HepG2 (cell line): ENCODE measurements around the gene HCK. TPM values are rescaled to one million over a fixed set of nuclear protein-coding genes. Genes with fewer than 3 reads are reported as not detected.

Experiments used
- ARNTL ChIP-seq: sonication (generic); formaldehyde crosslinking; IDR thresholded peaks from 2 replicates; pipeline ENCODE4 v1.4.0; 2020; ENCODE audit warnings: mild to moderate bottlenecking, missing genetic modification reagents
- BRD4 ChIP-seq: sonication (generic); formaldehyde crosslinking; IDR thresholded peaks from 2 replicates; pipeline ENCODE4 v1.4.0; 2020; ENCODE audit warnings: missing genetic modification reagents
- MYC ChIP-seq: sonication (generic); formaldehyde crosslinking; IDR thresholded peaks from 2 replicates; pipeline ENCODE4 v1.9.0; 2021; ENCODE audit warnings: missing genetic modification reagents, borderline replicate concordance
- NRL ChIP-seq: sonication (generic); formaldehyde crosslinking; IDR thresholded peaks from 2 replicates; pipeline ENCODE4 v1.5.0; 2020; ENCODE audit warnings: missing genetic modification reagents, mild to moderate bottlenecking, moderate library complexity, borderline replicate concordance
- REPIN1 ChIP-seq: sonication (generic); formaldehyde crosslinking; IDR thresholded peaks from 2 replicates; pipeline ENCODE4 v1.8.0; 2022; ENCODE audit warnings: missing genetic modification reagents, low read depth, mild to moderate bottlenecking, borderline replicate concordance
- RXRA ChIP-seq: sonication (generic); formaldehyde crosslinking; IDR thresholded peaks from 2 replicates; pipeline ENCODE4 v1.5.1; 2020; ENCODE audit warnings: missing genetic modification reagents
- TRIM24 ChIP-seq: sonication (generic); formaldehyde crosslinking; IDR thresholded peaks from 2 replicates; pipeline ENCODE4 v1.8.0; 2022; ENCODE audit warnings: mild to moderate bottlenecking, missing genetic modification reagents
- ZFP62 ChIP-seq: sonication (generic); formaldehyde crosslinking; IDR thresholded peaks from 2 replicates; pipeline ENCODE4 v1.4.0; 2020; ENCODE audit warnings: missing genetic modification reagents
- ZFP90 ChIP-seq: sonication (generic); formaldehyde crosslinking; IDR thresholded peaks from 2 replicates; pipeline ENCODE4 v1.8.0; 2022; ENCODE audit warnings: missing genetic modification reagents, mild to moderate bottlenecking, inconsistent platforms, borderline replicate concordance
- ZNF138 ChIP-seq: sonication (generic); formaldehyde crosslinking; IDR thresholded peaks from 2 replicates; pipeline ENCODE4 v1.5.0; 2020; ENCODE audit warnings: mild to moderate bottlenecking, low read depth, missing genetic modification reagents
- ZNF17 ChIP-seq: sonication (generic); formaldehyde crosslinking; IDR thresholded peaks from 2 replicates; pipeline ENCODE4 v1.5.0; 2020; ENCODE audit warnings: mild to moderate bottlenecking, missing genetic modification reagents
- ZNF709 ChIP-seq: sonication (generic); formaldehyde crosslinking; IDR thresholded peaks from 2 replicates; pipeline ENCODE4 v1.5.0; 2020; ENCODE audit warnings: mild to moderate bottlenecking, missing genetic modification reagents
- ZSCAN25 ChIP-seq: sonication (generic); formaldehyde crosslinking; IDR thresholded peaks from 2 replicates; pipeline ENCODE4 v1.8.0; 2022; ENCODE audit warnings: mild to moderate bottlenecking, missing genetic modification reagents
- polyA plus RNA-seq, 8 experiments: library from polyadenylated mRNA; depleted of rRNA in 3 of 8; stranded (reverse) in 7 of 8; unstranded in 1 of 8; fragments of >200 nt; fragmentation: Illumina TruSeq in 4 of 8; extraction: Trizol in 4 of 8; gene quantifications; 2 replicates each; pipeline versions ENCODE4 v1.2.1 to v1.2.3, GENCODE V29; 2011 to 2016; ENCODE audit warnings: low read depth in 4 of 8, missing spikeins in 1 of 8, mixed read lengths in 1 of 8; ENCODE audit not compliant: insufficient read depth in 1 of 8
- total RNA-seq, 5 experiments: library from RNA; depleted of rRNA; stranded (reverse); fragments of >200 nt; fragmentation: Illumina TruSeq; extraction: Trizol; gene quantifications; 2 replicates each; pipeline ENCODE4 v1.2.3, GENCODE V29; 2016; ENCODE audit warnings: low read depth in 1 of 5
- TF ChIP-seq, protein P1 (sequence below): sonication (generic); formaldehyde crosslinking; IDR thresholded peaks from 2 replicates; pipeline ENCODE4 v1.4.0; 2020; ENCODE audit warnings: mild to moderate bottlenecking, missing genetic modification reagents
- TF ChIP-seq, protein P2 (sequence below): sonication (generic); formaldehyde crosslinking; IDR thresholded peaks from 2 replicates; pipeline ENCODE4 v1.4.0; 2020; ENCODE audit warnings: low read depth, missing genetic modification reagents
- TF ChIP-seq, protein P3 (sequence below): sonication (generic); formaldehyde crosslinking; IDR thresholded peaks from 2 replicates; pipeline ENCODE4 v1.8.1; 2023; ENCODE audit warnings: mild to moderate bottlenecking, missing genetic modification reagents, borderline replicate concordance
- TF ChIP-seq, protein P4 (sequence below): sonication (generic); formaldehyde crosslinking; IDR thresholded peaks from 2 replicates; pipeline ENCODE4 v1.8.0; 2022; ENCODE audit warnings: low read depth, missing genetic modification reagents
- TF ChIP-seq, protein P5 (sequence below): sonication (generic); formaldehyde crosslinking; IDR thresholded peaks from 2 replicates; pipeline ENCODE4 v1.5.1; 2020; ENCODE audit warnings: mild to moderate bottlenecking, moderate library complexity, missing genetic modification reagents
- TF ChIP-seq, protein P6 (sequence below): sonication (generic); formaldehyde crosslinking; IDR thresholded peaks from 2 replicates; pipeline ENCODE4 v1.5.0; 2020; ENCODE audit warnings: mild to moderate bottlenecking, missing genetic modification reagents

HCK gene
- total and polyA plus RNA-seq, 2 of the 13 experiments (the other 11 are each of a cell fraction or from before 2014, with no cell fraction given): 0.04 TPM; not detected in 1

DNA sequence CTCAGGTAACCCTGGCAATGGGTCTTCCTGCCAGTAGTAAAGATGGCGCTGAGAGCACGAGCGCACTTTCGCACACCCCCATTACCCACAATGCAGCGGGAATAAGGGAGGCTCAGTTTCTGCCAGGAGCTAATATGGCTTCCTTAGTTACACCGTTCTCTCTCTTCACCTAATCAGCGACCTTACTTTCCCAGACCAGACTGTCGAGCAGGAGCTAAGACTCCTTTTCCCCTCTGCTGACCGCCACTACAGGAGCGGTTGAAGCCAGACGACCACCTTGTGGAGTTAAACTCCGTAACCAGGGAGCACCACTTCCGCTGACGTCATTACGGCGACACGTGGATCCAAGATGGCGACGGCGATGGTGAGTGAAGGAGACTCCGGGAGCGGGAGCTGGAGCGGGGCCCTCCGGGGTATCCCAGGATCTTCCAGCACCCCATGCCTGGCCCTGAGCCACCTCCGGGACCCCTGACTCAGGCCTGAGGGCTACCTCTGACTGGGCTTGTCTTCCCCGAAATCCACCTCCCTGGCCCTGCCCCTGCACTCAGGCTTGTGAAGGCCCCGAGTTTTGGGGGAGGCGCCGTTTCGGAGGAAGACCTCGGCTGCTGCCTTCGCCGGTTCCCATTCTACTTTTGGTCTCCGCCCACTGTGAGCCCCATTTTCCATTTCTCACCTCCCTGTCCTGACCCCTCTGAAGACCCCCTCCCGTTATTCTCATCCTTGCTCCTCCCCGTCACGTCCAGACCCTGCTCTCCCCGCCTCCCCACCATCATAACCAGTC is 57.5 kb downstream of the HCK start, which contains the start of gene TM9SF4 (continued):
- TF ChIP-seq, protein P1, sequence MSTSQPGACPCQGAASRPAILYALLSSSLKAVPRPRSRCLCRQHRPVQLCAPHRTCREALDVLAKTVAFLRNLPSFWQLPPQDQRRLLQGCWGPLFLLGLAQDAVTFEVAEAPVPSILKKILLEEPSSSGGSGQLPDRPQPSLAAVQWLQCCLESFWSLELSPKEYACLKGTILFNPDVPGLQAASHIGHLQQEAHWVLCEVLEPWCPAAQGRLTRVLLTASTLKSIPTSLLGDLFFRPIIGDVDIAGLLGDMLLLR (CRISPR knock-in tag): peak; percentile 30; the same call in 1 of the 2 replicates
- TF ChIP-seq ZSCAN25 (CRISPR knock-in tag): peak; percentile 82
- peak; percentile 84 for TF ChIP-seq RXRA
- TF ChIP-seq MYC (CRISPR knock-in tag): peak; percentile 99
- no peak for TF ChIP-seq ZNF17 (CRISPR knock-in tag)
- TF ChIP-seq, protein P2, sequence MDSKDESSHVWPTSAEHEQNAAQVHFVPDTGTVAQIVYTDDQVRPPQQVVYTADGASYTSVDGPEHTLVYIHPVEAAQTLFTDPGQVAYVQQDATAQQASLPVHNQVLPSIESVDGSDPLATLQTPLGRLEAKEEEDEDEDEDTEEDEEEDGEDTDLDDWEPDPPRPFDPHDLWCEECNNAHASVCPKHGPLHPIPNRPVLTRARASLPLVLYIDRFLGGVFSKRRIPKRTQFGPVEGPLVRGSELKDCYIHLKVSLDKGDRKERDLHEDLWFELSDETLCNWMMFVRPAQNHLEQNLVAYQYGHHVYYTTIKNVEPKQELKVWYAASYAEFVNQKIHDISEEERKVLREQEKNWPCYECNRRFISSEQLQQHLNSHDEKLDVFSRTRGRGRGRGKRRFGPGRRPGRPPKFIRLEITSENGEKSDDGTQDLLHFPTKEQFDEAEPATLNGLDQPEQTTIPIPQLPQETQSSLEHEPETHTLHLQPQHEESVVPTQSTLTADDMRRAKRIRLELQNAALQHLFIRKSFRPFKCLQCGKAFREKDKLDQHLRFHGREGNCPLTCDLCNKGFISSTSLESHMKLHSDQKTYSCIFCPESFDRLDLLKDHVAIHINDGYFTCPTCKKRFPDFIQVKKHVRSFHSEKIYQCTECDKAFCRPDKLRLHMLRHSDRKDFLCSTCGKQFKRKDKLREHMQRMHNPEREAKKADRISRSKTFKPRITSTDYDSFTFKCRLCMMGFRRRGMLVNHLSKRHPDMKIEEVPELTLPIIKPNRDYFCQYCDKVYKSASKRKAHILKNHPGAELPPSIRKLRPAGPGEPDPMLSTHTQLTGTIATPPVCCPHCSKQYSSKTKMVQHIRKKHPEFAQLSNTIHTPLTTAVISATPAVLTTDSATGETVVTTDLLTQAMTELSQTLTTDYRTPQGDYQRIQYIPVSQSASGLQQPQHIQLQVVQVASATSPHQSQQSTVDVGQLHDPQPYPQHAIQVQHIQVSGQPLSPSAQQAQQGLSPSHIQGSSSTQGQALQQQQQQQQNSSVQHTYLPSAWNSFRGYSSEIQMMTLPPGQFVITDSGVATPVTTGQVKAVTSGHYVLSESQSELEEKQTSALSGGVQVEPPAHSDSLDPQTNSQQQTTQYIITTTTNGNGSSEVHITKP (CRISPR knock-in tag): peak; percentile 89
- peak; percentile 100 for TF ChIP-seq NRL
- TF ChIP-seq ARNTL (CRISPR knock-in tag): peak; percentile 90
- TF ChIP-seq BRD4 (CRISPR knock-in tag): peak; percentile 100
- peak; percentile 99 for TF ChIP-seq ZFP90 (CRISPR knock-in tag)
- peak; percentile 78; the same call in 1 of the 2 replicates for TF ChIP-seq ZNF709 (CRISPR knock-in tag)
- TF ChIP-seq, protein P3, sequence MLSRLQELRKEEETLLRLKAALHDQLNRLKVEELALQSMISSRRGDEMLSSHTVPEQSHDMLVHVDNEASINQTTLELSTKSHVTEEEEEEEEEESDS (CRISPR knock-in tag): no peak
- peak; percentile 65; the same call in 1 of the 2 replicates for TF ChIP-seq ZNF138
- TF ChIP-seq TRIM24: no peak
- TF ChIP-seq, protein P4, sequence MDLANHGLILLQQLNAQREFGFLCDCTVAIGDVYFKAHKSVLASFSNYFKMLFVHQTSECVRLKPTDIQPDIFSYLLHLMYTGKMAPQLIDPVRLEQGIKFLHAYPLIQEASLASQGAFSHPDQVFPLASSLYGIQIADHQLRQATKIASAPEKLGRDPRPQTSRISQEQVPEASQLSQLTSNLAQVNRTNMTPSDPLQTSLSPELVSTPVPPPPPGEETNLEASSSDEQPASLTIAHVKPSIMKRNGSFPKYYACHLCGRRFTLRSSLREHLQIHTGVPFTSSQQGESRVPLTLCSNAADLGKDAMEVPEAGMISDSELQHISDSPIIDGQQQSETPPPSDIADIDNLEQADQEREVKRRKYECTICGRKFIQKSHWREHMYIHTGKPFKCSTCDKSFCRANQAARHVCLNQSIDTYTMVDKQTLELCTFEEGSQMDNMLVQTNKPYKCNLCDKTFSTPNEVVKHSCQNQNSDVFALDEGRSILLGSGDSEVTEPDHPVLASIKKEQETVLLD: peak; percentile 79
- TF ChIP-seq, protein P5, sequence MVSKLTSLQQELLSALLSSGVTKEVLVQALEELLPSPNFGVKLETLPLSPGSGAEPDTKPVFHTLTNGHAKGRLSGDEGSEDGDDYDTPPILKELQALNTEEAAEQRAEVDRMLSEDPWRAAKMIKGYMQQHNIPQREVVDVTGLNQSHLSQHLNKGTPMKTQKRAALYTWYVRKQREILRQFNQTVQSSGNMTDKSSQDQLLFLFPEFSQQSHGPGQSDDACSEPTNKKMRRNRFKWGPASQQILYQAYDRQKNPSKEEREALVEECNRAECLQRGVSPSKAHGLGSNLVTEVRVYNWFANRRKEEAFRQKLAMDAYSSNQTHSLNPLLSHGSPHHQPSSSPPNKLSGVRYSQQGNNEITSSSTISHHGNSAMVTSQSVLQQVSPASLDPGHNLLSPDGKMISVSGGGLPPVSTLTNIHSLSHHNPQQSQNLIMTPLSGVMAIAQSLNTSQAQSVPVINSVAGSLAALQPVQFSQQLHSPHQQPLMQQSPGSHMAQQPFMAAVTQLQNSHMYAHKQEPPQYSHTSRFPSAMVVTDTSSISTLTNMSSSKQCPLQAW: peak; percentile 94
- TF ChIP-seq ZFP62 (CRISPR knock-in tag): peak; percentile 82; the same call in 1 of the 2 replicates
- TF ChIP-seq, protein P6, sequence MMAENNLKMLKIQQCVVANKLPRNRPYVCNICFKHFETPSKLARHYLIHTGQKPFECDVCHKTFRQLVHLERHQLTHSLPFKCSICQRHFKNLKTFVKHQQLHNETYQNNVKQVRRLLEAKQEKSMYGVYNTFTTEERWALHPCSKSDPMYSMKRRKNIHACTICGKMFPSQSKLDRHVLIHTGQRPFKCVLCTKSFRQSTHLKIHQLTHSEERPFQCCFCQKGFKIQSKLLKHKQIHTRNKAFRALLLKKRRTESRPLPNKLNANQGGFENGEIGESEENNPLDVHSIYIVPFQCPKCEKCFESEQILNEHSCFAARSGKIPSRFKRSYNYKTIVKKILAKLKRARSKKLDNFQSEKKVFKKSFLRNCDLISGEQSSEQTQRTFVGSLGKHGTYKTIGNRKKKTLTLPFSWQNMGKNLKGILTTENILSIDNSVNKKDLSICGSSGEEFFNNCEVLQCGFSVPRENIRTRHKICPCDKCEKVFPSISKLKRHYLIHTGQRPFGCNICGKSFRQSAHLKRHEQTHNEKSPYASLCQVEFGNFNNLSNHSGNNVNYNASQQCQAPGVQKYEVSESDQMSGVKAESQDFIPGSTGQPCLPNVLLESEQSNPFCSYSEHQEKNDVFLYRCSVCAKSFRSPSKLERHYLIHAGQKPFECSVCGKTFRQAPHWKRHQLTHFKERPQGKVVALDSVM (CRISPR knock-in tag): peak; percentile 79
- TF ChIP-seq REPIN1 (CRISPR knock-in tag): peak; percentile 57; the same call in 1 of the 2 replicates
